HEK293 (cell line): ENCODE results near the gene GART.

Experiments used
- CTCF ChIA-PET: fragments of 350-600 bp; formaldehyde crosslinking; extraction: SDS; loops from one replicate; lab custom pipeline; 2021; ENCODE audit warnings: antibody characterized with exemption; lab: Yijun Ruan, JAX
- POLR2A ChIA-PET: fragments of 300-600 bp; formaldehyde crosslinking; extraction: SDS; loops from one replicate; lab custom pipeline; 2020; ENCODE audit warnings: antibody characterized with exemption, inconsistent platforms; lab: Yijun Ruan, JAX
- H3K27ac ChIP-seq: fragments of 200-500 bp; sonication (Bioruptor generic); 2 replicates; pipeline ENCODE4 v1.5.1; 2014; ENCODE audit warnings: low read depth, low read length, control low read depth, inconsistent platforms; ENCODE audit errors: extremely low read depth
- H3K36me3 ChIP-seq, 2 experiments: fragments of 200-500 bp in 1 of 2; sonication (Bioruptor generic) in 1 of 2; 1 replicate in 1 of 2; 2 replicates in 1 of 2; pipeline ENCODE4 v1.5.1; 2014 to 2017; ENCODE audit warnings: inconsistent platforms in 2 of 2, low read length in 2 of 2; ENCODE audit not compliant: control insufficient read depth in 2 of 2, insufficient read depth in 1 of 2
- H3K4me1 ChIP-seq: fragments of 200-500 bp; sonication (Bioruptor generic); 2 replicates; pipeline ENCODE4 v1.5.1; 2014; ENCODE audit warnings: mild to moderate bottlenecking, low read length, inconsistent platforms; ENCODE audit not compliant: control insufficient read depth, insufficient read depth
- H3K4me3 ChIP-seq: 2 replicates; pipeline ENCODE4 v1.5.1; 2011; ENCODE audit warnings: low read depth, mild to moderate bottlenecking, control low read depth, low read length, moderate library complexity
- H3K9me3 ChIP-seq: fragments of 200-500 bp; sonication (Bioruptor generic); 2 replicates; pipeline ENCODE4 v1.5.1; 2014; ENCODE audit warnings: low read depth, low read length, inconsistent platforms; ENCODE audit not compliant: control insufficient read depth, insufficient read depth
- MZF1 ChIP-seq: fragments of 450-650 bp; formaldehyde crosslinking; IDR thresholded peaks from 2 replicates; pipeline ENCODE4 v1.5.1; 2017; ENCODE audit warnings: missing biosample characterization, missing genetic modification characterization, borderline replicate concordance
- PRDM1 ChIP-seq: fragments of 450-650 bp; formaldehyde crosslinking; IDR thresholded peaks from 2 replicates; pipeline ENCODE4; 2016; ENCODE audit warnings: missing biosample characterization, missing genetic modification characterization
- TCF7L2 ChIP-seq: IDR thresholded peaks from 2 replicates; pipeline ENCODE4 v1.6.1; 2011; ENCODE audit warnings: low read depth, mild to moderate bottlenecking, inconsistent platforms, low read length, moderate library complexity, borderline replicate concordance
- ZBTB20 ChIP-seq: fragments of 450-650 bp; formaldehyde crosslinking; IDR thresholded peaks from 2 replicates; pipeline ENCODE4 v1.5.1; 2016; ENCODE audit warnings: missing biosample characterization, missing genetic modification characterization
- ZFP69B ChIP-seq: fragments of 450-650 bp; formaldehyde crosslinking; IDR thresholded peaks from 2 replicates; pipeline ENCODE4 v1.5.1; 2016; ENCODE audit warnings: missing biosample characterization, missing genetic modification characterization
- ZNF112 ChIP-seq: fragments of 450-650 bp; formaldehyde crosslinking; IDR thresholded peaks from 2 replicates; pipeline ENCODE4 v1.5.0; 2017; ENCODE audit warnings: missing biosample characterization, missing genetic modification characterization
- ZNF133 ChIP-seq: fragments of 450-650 bp; formaldehyde crosslinking; IDR thresholded peaks from 2 replicates; pipeline ENCODE4 v1.5.1; 2016; ENCODE audit warnings: missing biosample characterization, missing genetic modification characterization
- ZNF175 ChIP-seq: fragments of 450-650 bp; formaldehyde crosslinking; IDR thresholded peaks from 2 replicates; pipeline ENCODE4 v1.5.1; 2016; ENCODE audit warnings: missing biosample characterization, missing genetic modification characterization
- ZNF221 ChIP-seq: fragments of 450-650 bp; formaldehyde crosslinking; IDR thresholded peaks from 2 replicates; pipeline ENCODE4 v1.5.1; 2017; ENCODE audit warnings: missing biosample characterization, missing genetic modification characterization, borderline replicate concordance
- ZNF248 ChIP-seq: fragments of 450-650 bp; formaldehyde crosslinking; IDR thresholded peaks from 2 replicates; pipeline ENCODE4 v1.5.1; 2017; ENCODE audit warnings: missing biosample characterization, missing genetic modification characterization
- ZNF433 ChIP-seq: fragments of 450-650 bp; formaldehyde crosslinking; IDR thresholded peaks from 2 replicates; pipeline ENCODE4 v1.5.1; 2016; ENCODE audit warnings: missing biosample characterization, missing genetic modification characterization, low read depth
- ZNF560 ChIP-seq: fragments of 450-650 bp; formaldehyde crosslinking; IDR thresholded peaks from 2 replicates; pipeline ENCODE4 v1.5.1; 2017; ENCODE audit warnings: missing biosample characterization, missing genetic modification characterization, borderline replicate concordance
- ZNF585B ChIP-seq: fragments of 450-650 bp; formaldehyde crosslinking; IDR thresholded peaks from 2 replicates; pipeline ENCODE4 v1.5.1; 2016; ENCODE audit warnings: missing biosample characterization, missing genetic modification characterization
- ZNF610 ChIP-seq: fragments of 450-650 bp; formaldehyde crosslinking; IDR thresholded peaks from 2 replicates; pipeline ENCODE4 v1.5.1; 2016; ENCODE audit warnings: missing biosample characterization, missing genetic modification characterization, borderline replicate concordance
- ZNF664 ChIP-seq: fragments of 450-650 bp; formaldehyde crosslinking; IDR thresholded peaks from 2 replicates; pipeline ENCODE4 v1.5.1; 2016; ENCODE audit warnings: missing biosample characterization, missing genetic modification characterization
- TF ChIP-seq, protein P1 (sequence below): fragments of 450-650 bp; formaldehyde crosslinking; IDR thresholded peaks from 2 replicates; pipeline ENCODE4 v1.5.1; 2016; ENCODE audit warnings: missing biosample characterization, missing genetic modification characterization
- TF ChIP-seq, protein P2 (sequence below): fragments of 450-650 bp; formaldehyde crosslinking; conservative IDR thresholded peaks from 2 replicates; pipeline ENCODE4 v1.5.1; 2016; ENCODE audit warnings: low read depth, missing biosample characterization, missing genetic modification characterization
- TF ChIP-seq, protein P3 (sequence below): fragments of 450-650 bp; formaldehyde crosslinking; IDR thresholded peaks from 2 replicates; pipeline ENCODE4 v1.5.1; 2016; ENCODE audit warnings: missing biosample characterization, missing genetic modification characterization
- TF ChIP-seq, protein P4 (sequence below): fragments of 450-650 bp; formaldehyde crosslinking; IDR thresholded peaks from 2 replicates; pipeline ENCODE4 v1.5.1; 2016; ENCODE audit warnings: missing biosample characterization, missing genetic modification characterization
- TF ChIP-seq, protein P5 (sequence below): IDR thresholded peaks from 2 replicates; pipeline ENCODE4 v1.6.1; 2011; ENCODE audit warnings: mild to moderate bottlenecking, low read depth, low read length, borderline replicate concordance
- TF ChIP-seq, protein P6 (sequence below): fragments of 450-650 bp; formaldehyde crosslinking; IDR thresholded peaks from 2 replicates; pipeline ENCODE4 v1.5.1; 2016; ENCODE audit warnings: missing biosample characterization, missing genetic modification characterization, borderline replicate concordance

Gene GART

DNA sequence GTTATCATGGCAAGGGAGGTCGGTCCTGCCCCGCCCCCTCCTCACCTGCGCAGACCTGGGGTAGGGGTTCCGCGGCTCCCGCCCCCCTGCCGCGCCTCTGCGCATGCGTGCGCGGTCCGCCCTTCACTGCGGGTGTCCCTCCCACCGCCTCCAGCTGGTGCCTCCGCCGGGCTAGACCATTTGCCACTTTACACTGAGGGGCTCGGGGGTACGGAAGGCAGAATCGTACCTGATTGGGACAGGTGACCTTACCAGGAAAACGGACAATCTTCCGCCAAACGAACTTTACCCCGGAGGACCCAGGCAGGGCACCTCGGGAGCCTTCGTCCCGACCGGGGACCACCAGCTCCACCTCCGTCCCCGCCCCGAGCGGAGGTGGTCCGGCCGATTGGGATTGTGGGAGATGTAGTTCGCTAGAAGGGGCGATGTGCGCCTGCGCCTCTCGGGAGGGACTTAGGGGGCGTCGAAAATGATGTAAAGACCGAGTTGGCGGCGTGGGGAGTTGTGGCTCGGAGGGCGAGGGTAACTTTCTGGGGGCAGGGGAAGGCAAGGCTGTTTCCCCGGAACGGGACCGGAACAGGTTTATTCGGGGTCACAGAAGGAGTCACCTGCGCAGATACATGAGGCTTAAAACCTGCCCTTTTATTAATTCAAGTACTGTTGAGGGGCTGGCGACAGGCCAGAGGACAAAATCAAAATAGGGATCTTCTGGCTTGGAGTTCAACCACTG, 50.4 kb downstream of the GART start, which contains the start of gene DNAJC28:
DNAJC28 (minus strand) TSS at position 344 of the 730 bp plus-strand sequence. CDS start 2,323 bp downstream, outside the sequence.
- peak within 1 kb of the TSS; percentile 38; the same call in 1 of the 2 replicates for H3K27ac ChIP-seq
- POLR2A ChIA-PET = interaction anchor here (0.6 to 5.0 kb wide), 14 partner anchors 8 to 167 kb away, joined by 3 to 154 read pairs (median 4); partner anchors contain the start of genes DONSON, IFNAR1, SON and TMEM50B
- CTCF ChIA-PET = interaction anchor here (0.5 to 2.1 kb wide), 6 partner anchors 11 to 738 kb away, joined by 3 to 16 read pairs (median 4); partner anchors contain the start of gene TMEM50B
- H3K4me1 ChIP-seq = no peaks in the 10 kb centered on the region; the same call in 1 of the 2 replicates
- no peaks in the 10 kb centered on the region for H3K9me3 ChIP-seq
- H3K36me3 ChIP-seq = no peaks in the 10 kb centered on the region
- peak within 1 kb of the TSS; percentile 84 for H3K4me3 ChIP-seq
- TF ChIP-seq TCF7L2 (no peak), ZNF664 (no peak), ZNF112 (tag by site-specific recombination) (no peak), MZF1 (tag by site-specific recombination) (peak; percentile 96), ZNF585B (tag by site-specific recombination) (no peak), ZNF610 (peak; percentile 52; the same call in 1 of the 2 replicates), PRDM1 (tag by site-specific recombination) (0 out of 2 replicates have a peak, but pooled peaks have one; percentile 32), ZNF560 (tag by site-specific recombination) (no peak), ZFP69B (tag by site-specific recombination) (peak; percentile 90; the same call in 1 of the 2 replicates), ZNF221 (tag by site-specific recombination) (no peak), ZNF433 (tag by site-specific recombination) (no peak), ZBTB20 (tag by site-specific recombination) (peak; percentile 97), ZNF248 (no peak), ZNF175 (no peak), ZNF133 (tag by site-specific recombination) (no peak)
- TF ChIP-seq, protein P1, sequence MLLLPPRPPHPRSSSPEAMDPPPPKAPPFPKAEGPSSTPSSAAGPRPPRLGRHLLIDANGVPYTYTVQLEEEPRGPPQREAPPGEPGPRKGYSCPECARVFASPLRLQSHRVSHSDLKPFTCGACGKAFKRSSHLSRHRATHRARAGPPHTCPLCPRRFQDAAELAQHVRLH = no peak
- TF ChIP-seq, protein P2, sequence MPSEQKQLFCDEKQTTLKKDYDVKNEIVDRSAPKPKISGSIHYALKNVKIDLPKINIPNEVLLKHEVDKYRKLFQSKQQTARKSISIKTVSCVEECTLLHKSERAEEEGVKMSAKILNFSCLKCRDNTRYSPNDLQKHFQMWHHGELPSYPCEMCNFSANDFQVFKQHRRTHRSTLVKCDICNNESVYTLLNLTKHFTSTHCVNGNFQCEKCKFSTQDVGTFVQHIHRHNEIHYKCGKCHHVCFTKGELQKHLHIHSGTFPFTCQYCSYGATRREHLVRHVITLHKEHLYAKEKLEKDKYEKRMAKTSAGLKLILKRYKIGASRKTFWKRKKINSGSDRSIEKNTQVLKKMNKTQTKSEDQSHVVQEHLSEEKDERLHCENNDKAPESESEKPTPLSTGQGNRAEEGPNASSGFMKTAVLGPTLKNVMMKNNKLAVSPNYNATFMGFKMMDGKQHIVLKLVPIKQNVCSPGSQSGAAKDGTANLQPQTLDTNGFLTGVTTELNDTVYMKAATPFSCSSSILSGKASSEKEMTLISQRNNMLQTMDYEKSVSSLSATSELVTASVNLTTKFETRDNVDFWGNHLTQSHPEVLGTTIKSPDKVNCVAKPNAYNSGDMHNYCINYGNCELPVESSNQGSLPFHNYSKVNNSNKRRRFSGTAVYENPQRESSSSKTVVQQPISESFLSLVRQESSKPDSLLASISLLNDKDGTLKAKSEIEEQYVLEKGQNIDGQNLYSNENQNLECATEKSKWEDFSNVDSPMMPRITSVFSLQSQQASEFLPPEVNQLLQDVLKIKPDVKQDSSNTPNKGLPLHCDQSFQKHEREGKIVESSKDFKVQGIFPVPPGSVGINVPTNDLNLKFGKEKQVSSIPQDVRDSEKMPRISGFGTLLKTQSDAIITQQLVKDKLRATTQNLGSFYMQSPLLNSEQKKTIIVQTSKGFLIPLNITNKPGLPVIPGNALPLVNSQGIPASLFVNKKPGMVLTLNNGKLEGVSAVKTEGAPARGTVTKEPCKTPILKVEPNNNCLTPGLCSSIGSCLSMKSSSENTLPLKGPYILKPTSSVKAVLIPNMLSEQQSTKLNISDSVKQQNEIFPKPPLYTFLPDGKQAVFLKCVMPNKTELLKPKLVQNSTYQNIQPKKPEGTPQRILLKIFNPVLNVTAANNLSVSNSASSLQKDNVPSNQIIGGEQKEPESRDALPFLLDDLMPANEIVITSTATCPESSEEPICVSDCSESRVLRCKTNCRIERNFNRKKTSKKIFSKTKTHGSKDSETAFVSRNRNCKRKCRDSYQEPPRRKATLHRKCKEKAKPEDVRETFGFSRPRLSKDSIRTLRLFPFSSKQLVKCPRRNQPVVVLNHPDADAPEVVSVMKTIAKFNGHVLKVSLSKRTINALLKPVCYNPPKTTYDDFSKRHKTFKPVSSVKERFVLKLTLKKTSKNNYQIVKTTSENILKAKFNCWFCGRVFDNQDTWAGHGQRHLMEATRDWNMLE (tag by site-specific recombination) = 0 out of 2 replicates have a peak, but pooled peaks have one; percentile 43
- TF ChIP-seq, protein P3, sequence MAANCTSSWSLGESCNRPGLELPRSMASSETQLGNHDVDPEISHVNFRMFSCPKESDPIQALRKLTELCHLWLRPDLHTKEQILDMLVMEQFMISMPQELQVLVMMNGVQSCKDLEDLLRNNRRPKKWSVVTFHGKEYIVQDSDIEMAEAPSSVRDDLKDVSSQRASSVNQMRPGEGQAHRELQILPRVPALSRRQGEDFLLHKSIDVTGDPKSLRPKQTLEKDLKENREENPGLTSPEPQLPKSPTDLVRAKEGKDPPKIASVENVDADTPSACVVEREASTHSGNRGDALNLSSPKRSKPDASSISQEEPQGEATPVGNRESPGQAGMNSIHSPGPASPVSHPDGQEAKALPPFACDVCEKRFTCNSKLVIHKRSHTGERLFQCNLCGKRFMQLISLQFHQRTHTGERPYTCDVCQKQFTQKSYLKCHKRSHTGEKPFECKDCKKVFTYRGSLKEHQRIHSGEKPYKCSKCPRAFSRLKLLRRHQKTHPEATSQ (tag by site-specific recombination) = 0 out of 2 replicates have a peak, but pooled peaks have one; percentile 15
- TF ChIP-seq, protein P4, sequence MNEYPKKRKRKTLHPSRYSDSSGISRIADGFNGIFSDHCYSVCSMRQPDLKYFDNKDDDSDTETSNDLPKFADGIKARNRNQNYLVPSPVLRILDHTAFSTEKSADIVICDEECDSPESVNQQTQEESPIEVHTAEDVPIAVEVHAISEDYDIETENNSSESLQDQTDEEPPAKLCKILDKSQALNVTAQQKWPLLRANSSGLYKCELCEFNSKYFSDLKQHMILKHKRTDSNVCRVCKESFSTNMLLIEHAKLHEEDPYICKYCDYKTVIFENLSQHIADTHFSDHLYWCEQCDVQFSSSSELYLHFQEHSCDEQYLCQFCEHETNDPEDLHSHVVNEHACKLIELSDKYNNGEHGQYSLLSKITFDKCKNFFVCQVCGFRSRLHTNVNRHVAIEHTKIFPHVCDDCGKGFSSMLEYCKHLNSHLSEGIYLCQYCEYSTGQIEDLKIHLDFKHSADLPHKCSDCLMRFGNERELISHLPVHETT (tag by site-specific recombination) = no peak
- TF ChIP-seq, protein P5, sequence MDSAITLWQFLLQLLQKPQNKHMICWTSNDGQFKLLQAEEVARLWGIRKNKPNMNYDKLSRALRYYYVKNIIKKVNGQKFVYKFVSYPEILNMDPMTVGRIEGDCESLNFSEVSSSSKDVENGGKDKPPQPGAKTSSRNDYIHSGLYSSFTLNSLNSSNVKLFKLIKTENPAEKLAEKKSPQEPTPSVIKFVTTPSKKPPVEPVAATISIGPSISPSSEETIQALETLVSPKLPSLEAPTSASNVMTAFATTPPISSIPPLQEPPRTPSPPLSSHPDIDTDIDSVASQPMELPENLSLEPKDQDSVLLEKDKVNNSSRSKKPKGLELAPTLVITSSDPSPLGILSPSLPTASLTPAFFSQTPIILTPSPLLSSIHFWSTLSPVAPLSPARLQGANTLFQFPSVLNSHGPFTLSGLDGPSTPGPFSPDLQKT = no peak
- TF ChIP-seq, protein P6, sequence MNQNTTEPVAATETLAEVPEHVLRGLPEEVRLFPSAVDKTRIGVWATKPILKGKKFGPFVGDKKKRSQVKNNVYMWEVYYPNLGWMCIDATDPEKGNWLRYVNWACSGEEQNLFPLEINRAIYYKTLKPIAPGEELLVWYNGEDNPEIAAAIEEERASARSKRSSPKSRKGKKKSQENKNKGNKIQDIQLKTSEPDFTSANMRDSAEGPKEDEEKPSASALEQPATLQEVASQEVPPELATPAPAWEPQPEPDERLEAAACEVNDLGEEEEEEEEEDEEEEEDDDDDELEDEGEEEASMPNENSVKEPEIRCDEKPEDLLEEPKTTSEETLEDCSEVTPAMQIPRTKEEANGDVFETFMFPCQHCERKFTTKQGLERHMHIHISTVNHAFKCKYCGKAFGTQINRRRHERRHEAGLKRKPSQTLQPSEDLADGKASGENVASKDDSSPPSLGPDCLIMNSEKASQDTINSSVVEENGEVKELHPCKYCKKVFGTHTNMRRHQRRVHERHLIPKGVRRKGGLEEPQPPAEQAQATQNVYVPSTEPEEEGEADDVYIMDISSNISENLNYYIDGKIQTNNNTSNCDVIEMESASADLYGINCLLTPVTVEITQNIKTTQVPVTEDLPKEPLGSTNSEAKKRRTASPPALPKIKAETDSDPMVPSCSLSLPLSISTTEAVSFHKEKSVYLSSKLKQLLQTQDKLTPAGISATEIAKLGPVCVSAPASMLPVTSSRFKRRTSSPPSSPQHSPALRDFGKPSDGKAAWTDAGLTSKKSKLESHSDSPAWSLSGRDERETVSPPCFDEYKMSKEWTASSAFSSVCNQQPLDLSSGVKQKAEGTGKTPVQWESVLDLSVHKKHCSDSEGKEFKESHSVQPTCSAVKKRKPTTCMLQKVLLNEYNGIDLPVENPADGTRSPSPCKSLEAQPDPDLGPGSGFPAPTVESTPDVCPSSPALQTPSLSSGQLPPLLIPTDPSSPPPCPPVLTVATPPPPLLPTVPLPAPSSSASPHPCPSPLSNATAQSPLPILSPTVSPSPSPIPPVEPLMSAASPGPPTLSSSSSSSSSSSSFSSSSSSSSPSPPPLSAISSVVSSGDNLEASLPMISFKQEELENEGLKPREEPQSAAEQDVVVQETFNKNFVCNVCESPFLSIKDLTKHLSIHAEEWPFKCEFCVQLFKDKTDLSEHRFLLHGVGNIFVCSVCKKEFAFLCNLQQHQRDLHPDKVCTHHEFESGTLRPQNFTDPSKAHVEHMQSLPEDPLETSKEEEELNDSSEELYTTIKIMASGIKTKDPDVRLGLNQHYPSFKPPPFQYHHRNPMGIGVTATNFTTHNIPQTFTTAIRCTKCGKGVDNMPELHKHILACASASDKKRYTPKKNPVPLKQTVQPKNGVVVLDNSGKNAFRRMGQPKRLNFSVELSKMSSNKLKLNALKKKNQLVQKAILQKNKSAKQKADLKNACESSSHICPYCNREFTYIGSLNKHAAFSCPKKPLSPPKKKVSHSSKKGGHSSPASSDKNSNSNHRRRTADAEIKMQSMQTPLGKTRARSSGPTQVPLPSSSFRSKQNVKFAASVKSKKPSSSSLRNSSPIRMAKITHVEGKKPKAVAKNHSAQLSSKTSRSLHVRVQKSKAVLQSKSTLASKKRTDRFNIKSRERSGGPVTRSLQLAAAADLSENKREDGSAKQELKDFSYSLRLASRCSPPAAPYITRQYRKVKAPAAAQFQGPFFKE = no peak
